NCI-H748 (cell line): Measurements from ENCODE around the gene LRRC34.

Experiments
- DNase-seq: peaks from one replicate; lab custom pipeline; 2025; ENCODE audit not compliant: unreplicated experiment; lab: John Stamatoyannopoulos, UW

Gene LRRC34, protein sequence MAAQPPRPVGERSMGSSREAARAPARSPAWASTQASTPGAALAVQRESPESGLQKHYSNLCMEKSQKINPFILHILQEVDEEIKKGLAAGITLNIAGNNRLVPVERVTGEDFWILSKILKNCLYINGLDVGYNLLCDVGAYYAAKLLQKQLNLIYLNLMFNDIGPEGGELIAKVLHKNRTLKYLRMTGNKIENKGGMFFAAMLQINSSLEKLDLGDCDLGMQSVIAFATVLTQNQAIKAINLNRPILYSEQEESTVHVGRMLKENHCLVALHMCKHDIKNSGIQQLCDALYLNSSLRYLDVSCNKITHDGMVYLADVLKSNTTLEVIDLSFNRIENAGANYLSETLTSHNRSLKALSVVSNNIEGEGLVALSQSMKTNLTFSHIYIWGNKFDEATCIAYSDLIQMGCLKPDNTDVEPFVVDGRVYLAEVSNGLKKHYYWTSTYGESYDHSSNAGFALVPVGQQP

DNA sequence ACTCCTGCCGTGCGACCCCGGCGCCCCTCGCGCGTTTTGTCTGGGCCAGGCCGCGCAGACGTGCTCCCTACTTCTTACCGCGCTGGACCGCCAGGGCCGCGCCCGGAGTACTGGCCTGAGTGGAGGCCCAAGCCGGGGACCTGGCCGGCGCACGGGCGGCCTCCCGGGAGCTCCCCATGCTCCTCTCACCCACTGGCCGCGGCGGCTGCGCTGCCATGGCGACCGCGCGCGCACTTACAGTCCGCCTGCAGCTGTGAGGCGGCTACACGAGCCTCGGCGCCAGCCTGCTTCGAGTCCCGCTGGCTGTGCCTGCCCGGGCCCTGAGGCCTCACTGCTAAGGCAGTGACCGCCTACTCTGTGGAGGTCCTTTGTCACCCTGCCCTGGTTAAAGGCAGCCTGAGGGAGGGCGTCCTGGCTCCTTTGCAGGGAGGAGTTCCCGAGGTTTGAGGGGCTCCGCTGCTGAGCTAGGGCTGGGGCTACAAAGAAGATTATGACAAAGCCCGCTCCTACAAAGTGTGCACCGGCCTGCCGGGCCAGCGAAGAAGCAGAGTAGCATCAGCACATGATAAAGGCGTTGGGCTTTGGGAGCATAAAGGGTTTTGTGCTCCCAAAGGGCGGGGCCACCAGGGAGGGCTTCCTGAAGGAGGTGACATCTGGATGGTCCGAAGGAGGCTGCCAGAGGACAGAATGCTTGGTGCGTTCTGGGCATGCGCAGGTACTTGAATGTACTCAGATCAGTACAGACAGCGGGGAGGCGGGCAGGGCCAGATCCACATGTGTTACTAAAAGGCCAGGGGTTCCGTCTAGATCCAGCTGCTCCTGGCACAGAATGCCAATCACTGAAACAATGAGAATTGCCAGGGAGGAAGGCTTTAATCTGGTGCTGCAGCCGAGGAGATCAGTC is at the start of gene LRRC34, which contains the start of gene LRRIQ4:
LRRC34 (minus strand) TSS at position 573 of the 904 bp plus-strand sequence; CDS start at position 217, 356 bp downstream.
LRRIQ4 (plus strand) TSS at position 539 of the 904 bp plus-strand sequence. CDS start 9,052 bp downstream, outside the sequence.
- peak; percentile 91 for DNase-seq

DNA sequence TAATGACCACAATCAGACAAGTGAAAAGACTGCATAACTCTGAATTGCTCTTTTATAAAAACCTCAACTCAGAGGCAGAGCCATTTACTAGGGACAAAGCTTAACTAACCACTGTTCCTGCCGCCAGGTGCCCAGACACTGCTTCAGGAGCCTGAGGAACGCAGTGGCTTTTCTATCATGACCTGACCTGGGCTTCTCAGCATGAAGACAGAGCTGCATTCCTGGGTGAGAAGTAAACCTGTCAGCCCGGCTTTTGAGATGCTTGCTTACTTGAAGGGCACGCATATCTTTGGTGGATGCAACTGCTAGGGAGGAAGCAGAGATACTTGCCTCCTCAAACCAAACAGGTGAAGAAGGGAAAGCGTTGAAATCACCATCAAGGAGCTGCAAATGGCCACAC is 49.2 kb upstream of the LRRC34 start:
- DNase-seq: no peak

DNA sequence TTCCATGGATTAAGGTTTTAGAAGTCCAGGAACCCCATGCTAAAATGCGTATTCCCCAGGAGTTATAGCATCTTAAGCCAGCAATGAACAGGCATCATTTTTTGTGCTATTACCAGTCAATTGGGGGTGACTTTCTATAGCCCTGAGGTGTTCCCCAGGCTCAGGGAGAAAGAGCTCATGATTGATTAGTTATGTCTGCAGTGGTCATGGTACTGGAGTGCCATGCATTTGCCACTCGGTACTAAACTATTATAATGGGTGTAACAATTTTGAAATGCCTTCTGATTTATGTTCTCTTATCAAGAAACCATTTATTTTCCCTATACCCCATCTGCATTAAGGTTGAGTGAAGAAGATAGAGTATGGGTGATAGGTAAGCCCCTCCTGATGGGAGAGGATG is 45.1 kb upstream of the LRRC34 start:
- no peak for DNase-seq

DNA sequence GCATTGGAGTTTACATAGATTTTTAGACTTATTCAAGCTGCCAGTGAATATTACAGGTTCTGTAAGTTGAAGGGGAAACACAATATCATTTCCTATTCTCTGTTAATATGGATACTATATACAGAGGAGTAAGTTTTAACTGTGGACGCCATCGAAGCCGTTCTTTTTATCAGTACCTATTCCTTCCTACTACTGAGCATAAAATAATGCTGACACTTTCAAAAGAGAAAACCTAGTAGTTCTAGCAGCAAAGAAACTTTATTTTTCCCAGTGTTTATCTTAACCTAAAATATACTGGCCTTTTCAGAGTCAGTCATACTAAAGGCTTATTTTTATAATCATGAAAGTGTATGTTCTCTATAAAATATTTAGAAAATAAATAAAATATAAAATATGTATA is 42.8 kb upstream of the LRRC34 start:
- no peak for DNase-seq

DNA sequence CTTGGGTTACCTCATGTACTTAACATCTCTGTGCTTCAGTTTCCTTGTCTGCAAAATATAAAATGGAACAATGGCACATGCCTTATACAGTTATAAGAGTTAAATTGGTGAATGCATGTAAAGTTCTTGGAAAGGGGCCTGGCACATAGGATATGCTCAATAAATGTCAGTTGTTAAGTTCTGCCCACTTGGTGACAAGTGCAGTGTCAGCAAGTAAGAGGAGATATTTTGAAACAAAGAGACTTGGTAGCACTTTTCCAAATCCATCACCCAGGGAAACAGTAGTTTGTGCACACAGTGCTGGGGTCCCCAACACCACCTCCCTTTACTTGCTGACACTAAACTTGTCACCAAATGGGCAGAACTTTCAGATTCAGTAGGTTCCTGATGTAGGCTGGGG is 37.9 kb upstream of the LRRC34 start:
- DNase-seq: no peak

DNA sequence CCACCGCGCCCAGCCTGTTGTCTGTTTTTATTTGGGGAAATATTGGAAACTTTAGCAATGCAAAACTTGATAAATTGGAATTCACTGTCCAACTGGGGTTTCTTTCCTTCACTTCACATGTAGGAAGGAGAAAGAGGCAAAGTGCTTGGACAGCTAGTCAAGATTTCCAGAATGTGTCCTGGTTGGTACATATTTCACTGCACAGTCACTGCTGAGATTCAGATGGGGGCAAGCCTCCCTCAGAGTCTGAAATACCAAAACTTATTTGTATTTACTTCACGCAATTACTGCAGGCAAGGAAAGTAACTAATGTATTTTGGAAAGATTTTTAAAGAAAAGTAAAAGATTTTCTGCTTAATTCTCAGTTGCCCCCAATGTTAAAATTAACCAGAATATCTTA is 36.0 kb upstream of the LRRC34 start:
- no peak for DNase-seq

DNA sequence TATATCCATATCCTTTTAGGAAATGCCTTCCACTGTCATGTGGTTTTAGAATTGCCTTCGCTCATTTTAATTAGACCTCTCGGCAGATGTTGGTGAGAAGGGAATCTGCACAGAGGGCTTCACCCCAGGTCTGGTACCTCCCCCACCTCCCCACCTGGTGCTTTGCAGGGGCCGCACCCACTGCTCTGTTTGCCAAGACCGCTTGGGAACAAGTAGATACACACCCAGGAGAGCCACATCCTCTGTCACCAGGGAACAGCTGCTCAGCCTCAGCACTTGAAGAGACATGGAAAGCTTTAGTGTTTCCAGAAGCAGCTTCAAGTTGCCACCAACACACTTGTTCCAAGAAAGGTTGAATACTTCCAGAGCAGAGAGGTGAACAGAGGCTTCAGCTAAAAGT is 35.2 kb upstream of the LRRC34 start:
- DNase-seq: peak; percentile 90

DNA sequence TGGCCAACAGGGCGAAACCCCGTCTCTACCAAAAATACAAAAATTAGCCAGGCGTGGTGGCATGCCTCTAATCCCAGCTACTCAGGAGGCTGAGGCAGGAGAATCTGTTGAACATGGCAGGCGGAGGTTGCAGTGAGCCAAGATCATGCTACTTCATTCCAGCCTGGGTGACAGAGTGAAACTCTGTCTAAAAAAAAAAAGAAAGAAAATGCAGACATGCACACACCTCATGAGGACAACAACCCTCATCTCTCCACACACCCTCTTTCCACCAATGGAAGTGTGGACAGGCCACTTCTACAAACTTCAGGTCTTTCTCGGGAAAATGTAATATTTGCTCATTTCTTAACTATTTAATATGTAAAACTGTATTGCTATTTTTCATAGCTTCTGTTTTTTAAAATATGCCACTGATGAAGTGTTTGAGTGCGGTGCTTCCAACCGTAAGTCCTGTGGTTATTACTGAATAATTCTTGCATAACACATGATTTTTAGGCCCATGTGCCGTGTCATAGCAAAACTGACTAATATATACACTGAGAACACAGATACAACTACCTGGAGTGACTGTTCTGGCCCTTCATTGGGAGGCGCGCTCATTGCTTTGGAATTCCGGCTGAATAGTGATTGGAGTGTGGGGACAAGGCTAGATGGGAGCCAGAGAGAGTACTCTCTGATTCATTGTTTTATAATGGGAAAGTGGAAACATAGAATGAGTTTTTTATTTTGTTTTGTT is 33.9 kb upstream of the LRRC34 start:
- no peak for DNase-seq

DNA sequence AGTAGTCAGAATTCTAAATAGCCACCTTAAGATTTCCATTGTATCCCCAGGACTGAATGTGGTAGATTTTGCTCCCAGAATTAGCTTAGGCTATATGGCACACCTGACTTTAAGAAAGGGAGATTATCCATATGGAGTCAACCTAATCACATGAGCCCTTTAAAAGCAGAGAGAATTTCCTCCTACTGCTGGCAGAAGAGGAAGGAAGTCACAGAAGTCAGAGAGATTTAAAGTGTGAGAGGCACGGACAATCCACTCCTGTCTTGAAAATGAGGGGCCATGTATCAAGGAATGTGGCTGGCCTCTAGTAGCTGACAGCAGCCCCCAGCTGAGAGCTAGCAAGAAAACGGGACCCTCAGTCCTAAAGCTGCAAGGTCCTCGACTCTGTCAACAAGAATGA is 30.3 kb upstream of the LRRC34 start:
- DNase-seq: no peak

DNA sequence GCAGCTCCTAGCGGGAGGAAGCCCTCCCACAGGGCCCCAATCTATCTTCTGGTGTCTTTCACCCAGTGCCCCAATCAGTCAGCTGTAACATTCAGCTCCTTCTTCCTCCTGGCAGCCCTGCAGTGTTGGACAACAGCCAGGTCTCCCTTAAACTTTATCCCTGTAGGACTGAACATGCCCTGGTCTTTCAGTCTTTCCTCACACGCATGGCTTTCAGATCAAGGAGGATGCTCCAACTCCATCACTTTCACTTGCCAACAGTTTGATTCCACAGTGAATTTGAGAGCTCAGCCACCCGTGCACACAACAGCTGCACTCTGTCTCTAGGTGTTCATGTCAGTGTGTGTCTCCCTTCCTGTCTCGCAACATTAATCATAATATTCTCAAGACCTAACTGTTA is 28.5 kb upstream of the LRRC34 start:
- no peak for DNase-seq

DNA sequence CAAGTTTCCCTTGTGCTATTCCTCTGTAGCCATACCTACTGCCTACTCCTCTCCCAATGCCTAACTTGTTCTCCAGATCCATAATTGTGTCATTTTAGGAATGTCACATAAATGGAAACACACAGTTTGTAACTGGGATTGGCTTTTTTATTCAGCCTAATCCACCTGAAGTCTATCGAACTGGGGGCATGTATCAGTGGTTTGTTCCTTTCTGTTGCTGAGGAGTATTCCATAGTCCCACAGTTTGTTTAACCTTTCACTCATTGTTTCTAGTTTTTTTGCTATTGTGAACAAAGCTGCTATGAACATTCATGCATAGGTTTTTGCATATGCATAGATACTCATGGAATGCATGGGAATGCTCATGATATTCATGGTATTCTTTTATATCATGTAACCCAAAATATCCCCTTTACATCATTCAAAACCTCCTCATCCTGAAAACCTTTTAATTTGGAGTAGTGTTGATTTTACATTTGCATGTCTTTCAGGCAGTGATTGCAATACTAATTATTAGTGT is 25.9 kb upstream of the LRRC34 start:
- DNase-seq: no peak

DNA sequence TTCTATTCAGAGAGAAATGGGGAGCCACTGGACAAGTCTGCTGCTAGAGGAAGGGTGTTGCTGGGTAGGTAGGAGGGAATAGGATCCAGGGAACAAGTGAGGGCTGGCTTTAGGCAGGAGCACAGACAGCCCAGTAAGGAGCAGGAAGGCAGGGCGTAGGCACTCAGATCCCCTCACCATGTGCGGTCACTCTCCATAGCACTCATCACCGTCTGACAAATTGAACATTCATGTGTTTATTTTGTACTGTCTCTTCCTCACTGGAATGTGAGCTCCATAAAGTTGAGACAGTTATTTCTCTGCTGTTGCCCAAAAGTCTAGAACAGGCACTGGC is 24.2 kb upstream of the LRRC34 start:
- no peak for DNase-seq

DNA sequence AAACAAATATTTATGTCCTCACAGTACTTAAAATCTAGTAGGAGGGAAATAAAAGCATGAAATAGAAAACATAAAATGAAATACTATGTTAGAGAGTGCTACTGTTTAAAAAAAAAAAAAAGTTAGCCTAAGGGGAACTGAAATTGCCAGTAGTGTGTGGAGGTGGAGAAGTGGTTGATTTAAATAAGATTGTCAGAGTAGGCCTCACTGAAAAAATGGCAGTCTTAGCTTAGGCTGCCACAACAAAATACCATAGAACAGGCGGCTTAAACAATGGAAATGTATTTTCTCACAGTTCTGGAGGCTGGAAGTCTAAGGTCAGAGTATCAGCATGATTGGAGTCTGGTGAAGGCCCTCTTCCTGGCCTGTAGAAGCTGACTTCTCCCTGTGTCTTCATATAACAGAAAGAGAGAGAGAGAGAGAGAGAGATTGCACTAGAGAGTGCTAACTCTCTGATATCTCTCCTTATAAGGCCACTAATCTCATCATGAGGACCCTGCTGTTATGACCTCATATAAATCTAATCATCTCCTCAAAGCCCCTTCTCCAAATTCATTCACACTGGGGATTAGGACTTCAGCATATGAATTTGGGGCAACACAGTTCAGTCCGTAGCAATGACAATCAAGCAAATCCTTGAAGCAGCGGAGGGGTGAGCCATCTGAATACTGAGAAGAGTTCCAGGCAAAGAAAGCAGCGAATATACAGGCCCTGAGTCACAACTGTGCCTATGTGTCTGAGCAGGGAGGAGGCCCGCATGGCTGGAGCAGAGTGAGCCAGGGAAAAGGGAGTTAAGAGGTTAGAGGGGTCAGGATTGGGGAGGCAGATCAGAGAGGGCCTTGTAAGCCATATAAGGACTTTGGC is 23.6 kb upstream of the LRRC34 start:
- DNase-seq: no peak

DNA sequence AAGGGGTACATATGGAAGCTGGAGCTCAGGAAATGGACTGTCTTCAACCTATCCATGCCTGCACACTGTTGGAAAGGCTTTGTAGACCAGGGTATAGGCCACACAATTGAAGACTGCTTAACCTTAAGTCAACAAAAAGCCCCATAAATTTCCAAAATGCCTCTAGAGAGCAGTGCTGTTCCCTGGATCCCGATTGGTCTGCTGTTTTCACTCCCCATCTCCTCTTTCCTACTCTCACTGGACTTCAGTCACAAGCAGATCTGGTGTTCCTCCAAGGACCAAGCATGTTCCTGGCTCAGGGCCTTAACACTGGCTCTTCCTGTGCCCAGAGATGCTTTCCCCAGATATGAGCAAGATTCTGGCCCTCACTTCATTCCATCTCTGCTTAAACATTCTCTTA is 22.8 kb upstream of the LRRC34 start:
- no peak for DNase-seq

DNA sequence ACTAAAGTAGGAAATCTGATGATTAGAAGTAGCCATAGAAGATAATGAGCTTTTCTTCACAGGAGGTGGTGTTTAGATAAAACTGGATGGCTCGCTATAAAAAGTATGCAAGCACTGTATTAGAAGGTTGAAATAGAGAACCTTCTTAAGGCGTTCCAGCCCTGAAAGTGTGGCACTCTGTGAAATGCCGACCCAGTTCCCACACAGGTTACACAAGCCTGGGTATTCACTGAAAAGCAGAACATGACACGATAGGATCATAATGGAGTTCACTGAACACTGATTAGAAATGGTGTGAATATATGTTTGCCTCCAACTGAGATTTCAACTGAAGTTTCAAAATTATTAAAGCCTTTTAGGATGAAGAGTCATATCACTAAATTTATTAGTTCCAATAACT is 15.0 kb upstream of the LRRC34 start:
- no peak for DNase-seq

DNA sequence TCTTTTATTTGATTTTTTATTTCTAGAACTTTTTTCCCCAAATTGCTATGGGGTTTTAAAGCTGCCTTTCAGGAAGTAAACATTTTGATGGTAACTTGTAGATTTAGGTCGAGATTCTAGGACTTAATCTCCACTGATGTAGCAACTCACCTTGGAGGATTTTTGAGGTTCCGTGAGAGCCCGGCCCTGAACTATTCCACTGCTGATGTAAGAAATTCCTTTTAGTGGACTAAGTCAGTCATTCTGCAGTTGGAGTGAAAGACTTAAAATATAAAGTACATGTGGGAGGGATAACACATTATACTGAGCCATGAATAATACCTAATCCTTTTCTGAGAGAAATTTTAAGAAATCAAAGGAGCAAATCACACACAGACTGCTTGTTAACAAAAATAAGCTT is 12.6 kb upstream of the LRRC34 start:
- no peak for DNase-seq

DNA sequence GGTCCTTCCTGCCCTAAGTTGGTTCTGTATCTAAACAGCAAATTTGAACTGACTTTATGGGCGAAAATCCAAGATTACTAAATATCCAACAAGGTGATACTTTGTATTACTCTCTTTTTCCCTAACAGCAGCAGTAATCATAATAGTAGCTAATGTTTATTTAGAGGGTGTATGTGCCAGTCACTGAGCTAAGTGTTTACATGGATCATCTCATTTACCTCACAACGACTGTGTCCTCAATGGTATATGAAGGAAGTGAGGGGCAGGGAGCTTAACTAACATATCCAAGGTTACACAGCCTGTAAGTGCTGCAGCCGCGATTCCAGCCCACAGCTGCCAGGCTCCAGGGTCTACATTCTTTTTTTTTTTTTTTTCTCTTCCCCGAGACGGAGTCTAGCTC is 10.3 kb upstream of the LRRC34 start:
- peak; percentile 78 for DNase-seq

DNA sequence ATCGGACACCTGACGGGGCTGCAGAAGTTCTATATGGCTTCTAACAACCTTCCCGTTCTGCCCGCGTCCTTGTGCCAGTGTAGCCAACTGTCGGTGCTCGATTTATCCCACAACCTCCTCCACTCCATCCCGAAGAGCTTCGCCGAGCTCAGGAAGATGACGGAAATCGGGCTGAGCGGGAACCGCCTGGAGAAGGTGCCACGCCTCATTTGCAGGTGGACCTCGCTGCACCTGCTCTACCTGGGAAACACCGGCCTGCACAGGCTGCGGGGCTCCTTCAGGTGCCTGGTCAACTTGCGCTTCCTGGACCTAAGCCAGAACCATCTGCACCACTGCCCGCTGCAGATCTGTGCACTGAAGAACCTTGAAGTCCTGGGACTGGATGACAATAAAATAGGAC is 9.8 kb upstream of the LRRC34 start:
- peak; percentile 92 for DNase-seq

DNA sequence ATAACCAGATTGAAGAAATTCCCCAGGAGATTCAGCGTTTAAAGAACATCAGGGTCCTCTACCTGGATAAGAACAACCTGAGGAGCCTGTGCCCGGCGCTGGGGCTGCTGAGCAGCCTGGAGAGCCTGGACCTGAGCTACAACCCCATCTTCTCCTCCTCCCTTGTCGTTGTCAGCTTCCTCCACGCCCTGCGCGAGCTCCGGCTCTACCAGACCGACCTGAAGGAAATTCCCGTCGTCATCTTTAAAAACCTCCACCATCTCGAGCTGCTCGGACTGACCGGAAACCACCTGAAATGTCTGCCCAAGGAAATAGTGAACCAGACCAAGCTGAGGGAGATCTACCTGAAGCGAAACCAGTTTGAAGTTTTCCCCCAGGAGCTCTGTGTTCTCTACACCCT is 9.4 kb upstream of the LRRC34 start:
- peak; percentile 49 for DNase-seq

DNA sequence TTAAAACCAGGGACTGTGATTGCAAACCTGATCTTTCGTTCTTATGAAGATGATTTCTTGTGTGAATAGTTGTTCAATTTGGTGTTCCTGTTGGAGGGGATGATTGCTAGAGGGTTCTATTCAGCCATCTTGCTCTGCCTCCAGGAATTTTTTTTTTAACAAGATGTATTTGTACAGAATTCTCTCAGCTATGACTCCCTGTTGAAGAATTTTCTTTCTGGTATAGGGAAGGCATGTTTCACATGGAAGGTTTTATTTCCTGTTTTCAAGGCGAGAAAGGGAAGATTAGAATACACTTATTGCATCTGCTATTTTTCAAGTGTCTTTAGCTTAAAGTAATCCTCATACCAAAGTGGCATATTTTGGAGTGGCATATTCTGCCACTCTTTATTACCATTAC is 5.6 kb upstream of the LRRC34 start:
- DNase-seq: no peak
